Ecto neural progenitor cell (in vitro differentiated cells): Measurements from ENCODE around the gene ZRANB1.

Source experiments
- DNase-seq: peaks from one replicate; pipeline ENCODE4 v3.0.0-alpha.2; 2018; ENCODE audit warnings: low spot score

Gene ZRANB1

DNA sequence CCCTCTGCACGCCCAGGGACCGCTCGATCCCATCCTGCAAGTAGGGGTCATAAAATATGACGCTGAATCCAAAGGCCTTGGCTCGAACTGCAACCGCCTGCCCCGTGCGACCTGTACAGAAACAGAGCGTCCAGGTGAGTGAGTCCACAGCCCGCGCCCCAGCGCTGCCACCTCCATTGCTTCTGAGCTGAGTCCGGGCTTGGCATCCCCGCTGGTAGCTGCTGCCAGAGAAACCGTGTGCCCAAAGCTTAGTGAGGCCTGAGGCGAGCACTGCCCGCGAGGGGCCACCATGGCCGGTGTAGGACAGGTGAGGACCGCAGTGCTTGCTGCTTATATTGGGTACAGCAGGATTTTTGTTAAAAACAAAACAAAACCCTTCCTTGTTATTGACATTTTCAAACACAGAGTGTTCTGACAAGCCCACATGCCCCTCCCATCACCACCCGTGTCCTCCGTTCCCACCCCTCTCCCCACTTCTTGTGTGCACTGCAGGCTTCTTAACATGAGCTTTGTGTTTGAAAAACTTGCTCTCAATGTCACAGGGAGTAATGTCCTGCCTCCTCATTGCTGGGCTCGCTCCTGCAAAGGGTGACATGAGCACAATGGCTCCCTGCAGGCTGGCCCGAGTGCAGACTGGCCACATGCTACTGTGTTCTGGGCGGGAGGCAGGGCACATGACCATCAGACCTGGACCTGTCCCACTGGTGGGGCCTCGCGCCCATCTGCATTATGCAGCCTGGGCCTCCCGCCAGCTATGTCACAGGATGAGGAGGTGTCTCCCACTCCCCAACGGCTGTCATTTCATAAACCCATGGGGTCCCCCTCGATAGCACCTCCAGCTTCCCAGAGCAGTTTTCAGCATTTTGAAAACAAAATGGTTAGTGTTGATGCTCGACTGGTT is 52.9 kb downstream of the ZRANB1 start:
- peak; percentile 40 for DNase-seq

DNA sequence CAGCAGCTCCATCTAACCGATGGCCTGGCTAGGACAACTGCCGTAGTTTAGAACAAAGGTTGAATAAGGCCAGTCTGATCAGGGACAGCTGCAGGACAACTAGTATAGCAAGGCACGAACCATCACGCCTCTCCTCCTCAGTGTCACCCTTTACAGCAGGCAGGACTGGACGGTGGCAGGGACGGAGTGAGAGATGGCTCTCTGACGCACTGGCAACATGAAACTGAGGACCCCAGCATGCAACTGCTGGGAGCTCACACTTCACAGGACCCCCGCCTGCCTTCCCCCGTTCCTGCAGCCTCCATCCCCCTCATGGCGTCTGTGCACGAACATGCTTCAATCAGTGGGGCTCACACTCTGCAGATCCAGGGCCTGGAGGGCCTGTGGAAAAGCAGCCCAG is 53.7 kb downstream of the ZRANB1 start:
- peak; percentile 32 for DNase-seq

DNA sequence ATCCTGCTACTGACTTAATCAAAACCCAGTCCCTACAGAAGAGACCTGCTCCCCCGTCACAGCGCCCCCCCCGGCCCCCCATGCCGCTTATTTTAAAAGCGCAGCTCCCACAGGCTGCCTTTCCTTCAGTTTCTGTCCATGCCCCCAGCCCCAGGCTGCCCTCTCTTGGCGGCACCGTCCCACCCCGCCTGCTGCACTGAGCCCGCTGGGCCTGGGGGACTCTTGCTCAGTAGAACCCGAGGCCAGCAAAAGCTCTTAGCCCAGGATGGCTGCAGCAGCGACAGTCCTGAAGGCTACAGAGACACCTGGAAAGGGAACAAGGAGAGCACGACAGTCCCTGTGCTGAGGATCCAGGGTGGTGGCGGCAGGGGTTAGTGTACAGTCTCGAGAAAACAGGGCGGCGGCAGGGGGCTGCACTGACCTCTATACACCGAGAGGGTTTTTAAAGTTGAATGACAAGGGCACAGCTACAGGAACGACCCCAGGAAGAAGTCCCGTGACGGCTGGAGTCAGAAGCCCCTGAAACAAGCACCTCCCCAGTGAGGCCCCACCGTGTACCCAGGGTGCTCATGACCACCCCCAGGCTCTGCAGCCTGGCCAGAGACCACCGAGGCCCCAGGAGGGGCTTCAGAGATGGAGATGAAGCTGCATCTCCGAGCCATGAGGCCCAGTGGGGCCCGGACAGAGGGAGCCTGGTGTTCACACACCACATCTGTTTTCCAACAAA is 54.4 kb downstream of the ZRANB1 start:
- DNase-seq, result peak; percentile 35

DNA sequence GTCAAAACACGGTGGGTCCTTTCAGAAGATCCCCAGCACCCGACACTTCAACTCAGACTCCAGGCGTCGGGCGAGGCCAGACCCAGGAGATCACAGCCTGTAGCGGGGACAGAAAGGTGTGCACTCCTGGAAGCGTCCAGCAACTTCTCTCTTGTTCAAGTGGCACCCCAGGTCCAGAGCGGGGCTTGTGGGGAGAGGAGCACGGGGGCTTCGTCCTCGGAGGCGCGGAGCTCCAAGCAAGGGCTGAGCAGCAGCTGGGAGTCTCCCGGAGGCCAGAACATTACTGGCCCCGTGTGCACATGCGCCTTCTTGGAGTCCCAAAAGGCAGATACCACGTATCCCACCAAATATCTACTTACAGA is 54.9 kb downstream of the ZRANB1 start:
- peak; percentile 26 for DNase-seq

DNA sequence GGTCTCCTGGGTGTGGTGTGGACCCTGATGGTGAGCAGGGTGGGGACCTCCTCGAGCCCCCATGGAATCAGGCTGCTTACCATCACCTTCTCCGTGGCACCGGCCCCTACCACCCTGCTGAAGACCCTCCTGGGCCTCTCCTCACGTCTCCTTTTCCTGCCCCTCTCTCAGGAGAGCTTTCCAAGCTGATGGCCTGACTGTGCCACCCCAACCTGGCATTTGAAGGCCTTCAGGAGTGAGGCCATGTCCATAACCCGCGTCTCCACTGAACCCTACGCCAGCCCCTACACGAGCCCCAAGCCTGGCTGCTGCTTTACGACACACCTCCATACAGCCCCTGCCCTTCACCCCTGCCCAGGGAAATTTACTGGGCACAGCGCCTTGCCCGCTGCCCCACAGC is 55.4 kb downstream of the ZRANB1 start:
- no peak for DNase-seq

DNA sequence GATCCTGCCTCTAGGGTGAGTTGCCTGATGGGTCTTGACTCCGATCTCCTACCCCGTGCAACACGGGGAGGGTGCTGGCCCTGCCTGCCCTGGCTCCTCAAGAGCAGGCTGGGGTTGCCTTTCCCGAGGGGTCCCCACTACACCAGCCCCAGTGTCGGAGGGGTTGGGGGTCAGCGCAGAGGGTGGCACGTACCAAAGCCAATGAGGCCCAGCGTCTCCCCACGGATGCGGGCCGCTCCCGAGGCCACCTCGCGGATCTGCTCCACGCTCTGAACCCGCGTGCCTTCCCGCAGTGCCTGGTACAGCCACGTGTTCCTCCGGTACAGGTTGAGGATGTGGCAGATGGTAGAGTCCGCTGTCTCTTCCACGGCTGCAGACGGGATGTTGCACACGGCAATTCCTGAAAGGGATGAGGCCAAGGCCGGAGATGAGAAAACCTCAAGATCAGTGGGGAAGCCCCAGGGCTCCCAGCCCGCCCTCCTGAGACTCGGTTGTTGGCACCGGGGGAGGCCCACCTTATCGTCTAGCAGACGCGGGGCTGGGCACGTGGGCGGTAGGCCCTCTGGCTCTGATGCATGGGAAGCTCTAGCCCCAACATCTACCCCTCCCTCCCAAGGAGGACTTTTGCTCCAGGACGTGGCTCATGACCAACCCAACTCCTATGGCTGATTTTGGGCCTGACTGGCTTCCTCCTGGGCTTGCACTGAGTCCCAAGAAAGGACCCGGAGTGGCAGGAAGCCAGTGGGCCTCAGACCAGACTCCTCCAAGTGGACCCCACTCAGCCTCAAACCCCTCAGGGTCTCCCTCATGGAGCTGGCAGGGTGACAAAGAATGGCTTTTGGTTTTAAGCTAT is 56.1 kb downstream of the ZRANB1 start:
- DNase-seq, result peak; percentile 38

DNA sequence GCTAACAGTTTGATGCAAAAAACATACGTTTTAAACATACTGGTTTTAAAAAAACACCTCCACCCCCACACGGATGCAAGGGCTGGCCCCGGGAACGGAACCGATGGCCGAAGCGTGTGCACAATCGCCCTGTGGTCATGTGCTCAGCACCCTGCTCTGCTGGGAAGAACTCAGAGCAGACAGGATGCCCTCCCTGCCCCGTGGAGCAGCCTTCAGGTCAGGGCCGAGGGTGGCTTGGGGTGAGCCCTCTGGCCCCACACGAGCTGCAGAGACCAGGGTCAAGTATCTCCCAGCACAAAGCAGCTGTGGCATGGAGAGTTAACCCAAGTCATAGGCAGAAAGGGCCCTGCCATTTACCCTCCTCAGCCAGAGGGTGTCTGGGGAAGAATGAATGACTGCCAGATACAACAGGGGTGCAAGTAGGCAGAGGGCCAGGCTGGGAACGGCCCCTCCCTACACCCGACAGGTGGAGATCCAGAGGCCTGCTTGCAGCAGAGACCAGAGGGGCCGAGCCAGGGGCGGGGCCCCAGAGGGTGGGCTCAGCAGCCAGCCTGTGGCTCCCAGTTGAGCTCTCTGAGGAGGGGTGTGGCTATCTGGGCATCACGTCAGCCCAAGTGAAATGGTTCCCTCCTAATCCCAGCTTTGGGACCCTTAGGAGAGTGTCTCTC is 56.8 kb downstream of the ZRANB1 start:
- peak; percentile 34 for DNase-seq

DNA sequence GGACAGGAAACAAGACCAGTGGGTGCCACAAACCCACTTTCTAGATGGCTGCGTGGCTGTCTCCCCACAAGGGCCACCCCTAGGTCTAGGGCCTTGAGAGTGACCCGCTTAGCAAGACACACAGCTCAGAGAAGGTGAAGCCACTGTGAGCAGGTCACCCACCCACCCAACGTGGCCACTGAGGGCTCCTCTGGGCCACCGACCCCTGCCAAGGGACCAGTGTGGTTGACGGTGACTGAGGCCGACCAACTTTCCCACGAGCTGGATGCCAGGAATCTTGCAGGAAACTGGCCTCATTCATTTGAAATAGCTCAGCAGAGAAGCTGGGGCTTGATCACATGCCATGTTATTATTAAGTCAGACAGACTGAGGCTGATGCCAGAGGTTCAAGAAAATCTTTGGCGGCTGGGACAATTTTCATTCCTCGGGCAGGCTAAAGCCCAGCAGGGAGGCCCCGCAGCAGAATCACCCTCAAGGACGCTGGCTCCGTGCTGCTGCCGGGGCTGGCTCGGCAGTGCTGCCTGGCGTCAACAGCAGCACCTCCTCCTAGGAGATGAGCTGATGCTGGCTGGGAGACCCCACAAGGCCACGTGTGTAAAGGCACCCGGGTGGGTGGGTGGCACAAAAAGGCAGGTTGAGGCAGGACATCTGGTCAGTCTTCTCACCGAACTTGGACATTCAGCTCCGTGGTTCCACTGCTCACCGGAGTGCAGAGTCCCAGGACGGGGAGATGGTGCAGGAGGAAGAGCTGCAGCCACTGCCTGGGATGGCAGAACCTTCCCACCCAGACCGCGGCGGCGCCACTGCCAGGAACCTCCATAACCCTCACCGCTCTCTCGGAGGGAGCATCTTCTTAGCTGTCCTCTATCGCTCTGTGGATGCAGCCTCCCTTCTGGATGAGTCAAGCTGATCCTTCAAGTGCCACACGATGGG is 57.8 kb downstream of the ZRANB1 start:
- DNase-seq, result no peak

DNA sequence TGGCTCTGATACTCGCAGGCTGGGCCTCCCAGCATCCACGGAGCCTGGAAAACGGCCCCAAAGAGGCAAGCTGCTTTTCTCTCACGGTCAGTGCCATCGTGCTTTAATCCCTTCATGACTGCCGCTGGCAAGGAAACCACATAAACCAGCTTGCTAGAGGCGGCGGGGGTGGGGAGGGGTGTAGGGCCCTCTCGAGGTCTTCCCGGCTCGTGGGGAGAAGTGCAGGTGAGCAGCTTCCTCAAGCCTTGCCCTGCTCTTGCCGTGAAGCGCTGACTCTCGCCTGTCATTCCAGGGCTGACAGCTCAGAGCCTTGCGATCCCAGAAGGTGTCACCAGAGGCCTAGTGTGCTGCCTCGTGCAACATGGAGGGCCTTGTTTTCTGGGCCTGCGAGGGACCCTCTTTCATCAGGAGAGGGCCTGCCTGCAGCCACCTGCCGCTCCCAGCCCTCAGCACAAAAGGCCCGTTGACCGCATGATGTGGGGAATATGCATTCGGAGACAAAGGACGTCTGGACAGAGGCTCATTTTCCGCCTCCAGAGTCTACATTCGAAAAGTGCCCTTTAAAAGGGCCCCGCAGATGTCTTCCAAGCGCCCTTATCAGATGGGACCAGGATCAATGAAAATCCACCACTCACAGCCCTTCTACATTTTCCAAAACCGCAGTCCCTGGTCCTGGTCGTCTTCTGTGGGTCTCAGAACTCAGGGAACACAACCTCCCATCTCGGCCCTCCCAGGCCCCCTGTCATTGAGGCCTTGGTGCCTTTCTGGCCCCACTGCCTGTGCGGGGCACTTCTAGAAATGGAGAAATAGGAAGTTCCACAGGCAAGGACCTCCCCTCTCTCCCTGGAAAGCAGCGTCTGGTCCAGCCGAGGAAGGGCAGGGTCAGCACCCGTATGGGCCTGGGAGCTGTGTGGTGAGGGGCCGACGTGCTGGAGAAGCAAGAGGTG is 58.7 kb downstream of the ZRANB1 start:
- peak; percentile 60 for DNase-seq

DNA sequence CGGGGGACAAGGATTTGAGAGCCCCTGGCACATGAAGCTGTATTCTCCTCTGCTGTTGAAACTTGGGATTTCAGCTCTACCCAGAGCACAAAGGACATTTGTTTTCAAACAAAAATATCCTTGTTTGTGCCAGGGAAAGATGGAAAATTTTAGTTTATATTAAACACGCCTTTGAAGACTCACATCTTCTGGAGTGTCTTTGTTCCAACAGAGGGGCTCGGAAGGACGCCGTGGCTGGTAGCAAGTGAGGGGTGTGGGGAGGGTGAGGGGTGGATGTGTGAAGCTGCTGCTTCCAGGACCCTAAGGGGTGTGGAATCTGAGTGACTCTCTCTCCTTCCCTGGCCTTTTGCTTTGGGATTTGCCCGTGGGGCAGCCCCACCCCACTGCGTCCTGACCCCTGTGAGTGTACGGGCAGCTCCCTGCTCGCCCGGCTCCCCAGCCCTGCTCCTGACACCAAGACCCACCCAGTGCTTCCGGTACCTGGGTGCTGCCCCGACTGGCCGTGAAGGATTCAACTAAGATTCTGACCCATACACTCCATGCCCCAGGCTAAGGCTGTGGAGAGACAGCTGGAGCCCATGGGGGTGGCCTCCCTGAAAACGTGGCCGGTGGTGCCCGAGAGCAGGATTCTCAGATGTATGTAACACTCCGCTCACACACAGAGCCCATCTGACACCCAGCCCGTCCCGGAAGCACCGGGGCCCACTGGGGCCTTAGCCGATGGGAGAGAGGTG is 59.6 kb downstream of the ZRANB1 start:
- no peak for DNase-seq

DNA sequence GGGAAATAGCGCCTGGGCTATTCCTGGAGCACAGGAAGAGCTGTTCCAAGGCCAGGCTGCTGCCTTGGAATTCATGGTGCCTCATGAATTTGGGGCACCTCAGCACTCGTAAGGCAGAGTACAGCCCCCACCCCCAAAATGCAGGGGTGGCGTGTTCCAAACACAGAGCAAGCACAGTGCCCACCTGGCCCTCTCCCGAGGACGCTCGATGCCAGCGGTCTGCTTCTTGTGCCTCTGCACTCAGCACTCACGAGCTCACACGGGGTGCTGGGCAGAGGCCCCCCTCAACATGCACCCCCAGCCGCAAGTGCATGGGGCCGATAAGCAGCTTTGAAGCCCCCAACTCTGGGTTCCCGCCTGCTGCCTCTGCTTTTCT is 60.1 kb downstream of the ZRANB1 start:
- DNase-seq, result no peak

DNA sequence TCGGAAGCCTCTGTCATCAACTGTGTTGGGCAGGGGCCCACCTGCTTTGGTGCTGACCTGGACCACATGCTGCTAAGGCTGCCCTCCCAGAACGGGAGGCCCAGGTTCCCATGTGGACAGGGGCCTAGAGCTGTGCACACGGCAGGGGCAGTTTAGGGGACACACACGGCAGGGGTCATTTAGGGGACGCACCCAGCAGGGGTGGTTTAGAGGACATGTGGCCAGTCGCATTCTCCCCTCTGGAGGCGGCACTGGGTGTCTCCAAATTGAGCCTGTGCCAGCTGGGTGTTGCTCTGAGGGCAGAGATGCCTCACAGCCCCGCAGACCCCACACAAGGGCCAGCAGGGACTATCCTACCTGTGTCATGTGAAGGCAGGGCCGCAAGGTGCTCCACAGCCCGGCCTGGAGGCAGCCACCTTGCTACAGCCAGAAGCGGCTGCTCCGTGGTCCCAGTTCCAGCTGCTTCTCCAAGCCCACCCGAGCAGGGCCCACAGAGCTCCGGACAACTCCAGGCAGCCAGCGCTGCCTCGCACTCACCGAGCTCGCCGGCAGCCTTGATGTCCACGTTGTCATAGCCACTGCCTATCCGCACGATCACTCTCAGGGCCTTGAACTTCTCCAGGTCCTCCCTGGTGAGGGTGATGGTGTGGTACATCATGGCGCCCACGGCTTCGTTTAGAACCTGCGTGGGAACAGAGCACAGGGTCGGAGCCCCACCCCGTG is 60.7 kb downstream of the ZRANB1 start:
- DNase-seq, result no peak

DNA sequence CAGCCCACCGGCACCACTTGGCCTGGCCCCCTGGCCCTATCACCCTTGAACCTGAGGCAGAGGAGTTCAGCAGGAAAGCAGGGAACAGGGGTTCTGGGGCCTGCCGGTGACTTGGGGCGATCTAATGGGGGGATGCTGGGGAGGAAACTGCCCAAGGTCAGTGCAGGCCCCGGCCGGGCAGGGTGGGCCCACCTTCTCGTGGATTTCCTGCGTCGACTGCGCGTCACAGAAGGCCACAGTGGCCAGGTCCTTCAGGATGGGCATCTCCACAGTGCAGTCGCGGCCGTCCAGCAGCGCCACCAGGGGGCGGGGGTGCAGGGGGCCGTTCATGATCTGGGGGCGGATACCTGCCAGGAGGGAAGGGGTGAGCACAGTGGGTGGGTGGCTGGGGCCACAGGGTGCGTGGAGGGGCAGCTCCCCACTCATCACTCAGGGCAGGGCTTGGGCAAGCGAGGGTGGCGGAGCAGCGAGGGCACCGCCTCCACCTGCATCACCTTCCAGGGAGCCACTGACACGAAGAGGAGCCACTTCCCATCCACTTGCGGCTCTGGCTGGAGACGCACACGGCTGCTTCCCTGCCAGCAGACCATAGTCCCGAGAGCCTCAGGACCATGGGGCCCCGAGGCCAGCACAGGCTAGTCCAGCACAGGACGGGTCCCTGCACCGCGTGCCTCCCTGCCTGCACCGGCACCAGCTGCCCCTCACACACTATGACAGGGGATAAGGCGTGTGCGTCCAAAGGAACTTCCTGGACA is 61.4 kb downstream of the ZRANB1 start:
- DNase-seq, result no peak

DNA sequence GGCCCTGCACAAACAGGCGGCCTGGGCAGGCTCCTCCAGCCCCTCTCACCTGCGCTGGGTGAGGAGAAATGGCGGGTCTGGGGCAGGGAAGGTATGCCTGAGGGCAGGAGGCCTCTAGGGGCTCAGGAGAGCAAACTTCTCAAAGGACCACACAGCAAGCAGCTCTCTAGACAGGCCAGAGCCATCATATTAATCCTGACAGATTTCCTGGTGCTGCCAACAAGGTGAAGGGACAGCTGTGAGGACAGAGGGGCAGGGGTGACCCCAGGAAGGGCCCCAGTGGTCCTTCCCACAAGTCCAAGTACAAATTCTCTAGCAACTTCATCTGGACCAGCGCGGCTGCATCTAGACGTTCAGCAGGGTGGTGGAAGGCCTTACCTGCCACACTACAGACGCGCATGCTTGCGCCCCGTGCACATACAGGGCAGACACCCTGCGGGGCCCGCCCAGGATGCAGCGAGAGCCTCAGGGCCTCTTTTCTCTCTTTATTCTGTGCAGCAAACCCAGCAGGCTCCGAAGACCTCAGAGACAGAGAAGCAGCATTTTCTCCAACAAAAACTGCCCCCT is 62.1 kb downstream of the ZRANB1 start:
- no peak for DNase-seq

DNA sequence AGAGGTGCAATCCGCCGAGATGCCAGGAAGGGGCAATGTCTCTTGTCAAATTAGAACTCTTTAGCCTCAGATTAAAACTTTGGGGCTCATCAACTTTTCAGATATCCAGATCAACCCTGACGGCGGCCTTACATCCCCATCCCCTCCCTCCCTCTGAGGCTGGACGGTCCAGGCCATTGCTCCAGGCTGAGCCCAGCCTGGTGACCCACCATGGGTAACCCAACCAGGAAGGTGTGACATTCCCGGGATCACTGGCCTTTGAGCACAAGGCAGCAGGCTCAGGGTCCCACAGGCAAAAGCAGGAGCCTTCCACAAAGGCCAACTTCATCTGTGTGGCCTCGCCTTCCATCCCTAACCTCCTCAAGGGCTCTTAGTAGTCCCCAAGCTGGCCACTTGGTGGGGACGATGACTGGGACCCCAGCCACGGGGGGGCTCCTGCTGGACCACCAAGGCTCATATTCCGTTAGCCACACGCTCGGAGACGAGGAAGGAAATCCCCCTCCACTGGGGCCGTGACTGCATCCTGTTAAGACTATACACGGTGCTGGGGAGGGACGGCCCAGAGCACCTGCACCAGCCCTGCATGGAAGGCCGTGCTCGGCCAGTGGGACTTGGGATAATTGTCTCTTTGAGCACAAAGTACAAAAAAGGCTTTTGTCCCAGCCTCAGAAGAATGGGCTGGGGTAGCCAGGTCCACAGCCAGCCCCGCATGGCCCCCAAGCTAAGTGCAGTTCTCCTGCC is 62.8 kb downstream of the ZRANB1 start:
- DNase-seq, result no peak
